HCT116 (cell line): Measurements from ENCODE around the gene KLHL6. TPM values are rescaled to one million over a fixed set of nuclear protein-coding genes. Genes with fewer than 3 reads are reported as not detected.

Experiments
- ATAC-seq: fragments of 200-7000 bp; cut with Tn5 transposase; 2 replicates; pipeline ENCODE4 v1.9.1; 2020; ENCODE audit warnings: mild to moderate bottlenecking, moderate library complexity
- BruUV-seq: library from RNA; stranded (reverse); fragments of 400-500 nt; replicated peaks from 2 replicates; lab custom pipeline; 2021; lab: Mats Ljungman, UMichigan
- CTCF ChIA-PET: fragments of 300-600 bp; sonication (Branson Sonifier 250); formaldehyde crosslinking; loops from one replicate; lab custom pipeline; 2021; ENCODE audit warnings: antibody characterized with exemption; lab: Charles Lee
- POLR2A ChIA-PET: fragments of 300-600, 350-600 bp; sonication (Branson Sonifier 250); formaldehyde crosslinking; loops from one replicate; lab custom pipeline; 2021; ENCODE audit warnings: antibody characterized with exemption; lab: Charles Lee
- RAD21 ChIA-PET, 2 experiments: fragments of 300-600 bp; sonication (Branson Sonifier 250); formaldehyde crosslinking; loops; one replicate each; lab custom pipeline; 2023; ENCODE audit warnings: low total read pairs in 2 of 2; ENCODE audit not compliant: uncharacterized antibody in 2 of 2, unreplicated experiment in 2 of 2, low non-redundant PET in 1 of 2; lab: Charles Lee
- DNase-seq: peaks from one replicate; pipeline ENCODE4 v3.0.0-alpha.2; 2010; ENCODE audit warnings: low read depth, low spot score
- H2AFZ ChIP-seq: fragments of 200-600 bp; shearing (Covaris generic), sonication (generic); 2 replicates; pipeline ENCODE4 v1.6.1; 2017; ENCODE audit warnings: low read depth, mixed run types, mixed read lengths, antibody characterized with exemption, low read length; ENCODE audit not compliant: poor library complexity, severe bottlenecking
- H3K27ac ChIP-seq: 2 replicates; pipeline ENCODE4 v1.5.1; 2012; ENCODE audit warnings: low read depth, low read length
- H3K27me3 ChIP-seq: fragments of 200-600 bp; sonication (generic); 2 replicates; pipeline ENCODE4 v1.6.1; 2016; ENCODE audit warnings: mixed run types, low read length, mixed read lengths; ENCODE audit not compliant: insufficient read depth
- H3K36me3 ChIP-seq, 2 experiments: fragments of 200-500 bp in 1 of 2; fragments of 200-600 bp in 1 of 2; sonication (Bioruptor generic) in 1 of 2; sonication (generic) in 1 of 2; 2 replicates each; pipeline versions ENCODE4 v1.5.1 to v1.6.1; 2014 to 2016; ENCODE audit warnings: low read length in 2 of 2, inconsistent platforms in 1 of 2, mixed read lengths in 1 of 2, mixed run types in 1 of 2; ENCODE audit not compliant: insufficient read depth in 2 of 2, control insufficient read depth in 1 of 2
- H3K4me1 ChIP-seq, 2 experiments: fragments of 200-600 bp in 1 of 2; sonication (generic) in 1 of 2; 2 replicates each; pipeline versions ENCODE4 v1.5.1 to v1.6.1; 2012 to 2017; ENCODE audit warnings: low read length in 2 of 2, inconsistent platforms in 1 of 2, mild to moderate bottlenecking in 1 of 2, mixed read lengths in 1 of 2, mixed run types in 1 of 2, moderate library complexity in 1 of 2; ENCODE audit not compliant: insufficient read depth in 2 of 2, control insufficient read depth in 1 of 2
- H3K4me2 ChIP-seq: fragments of 200-600 bp; sonication (generic); 2 replicates; pipeline ENCODE4 v1.6.1; 2017; ENCODE audit warnings: mixed run types, low read length, mixed read lengths
- H3K4me3 ChIP-seq, 2 experiments: fragments of 200-600 bp in 1 of 2; sonication (generic) in 1 of 2; replicated peaks in 1 of 2; 2 replicates each; pipeline ENCODE4 v1.5.1; 2011 to 2016; ENCODE audit warnings: low read length in 2 of 2, control low read depth in 1 of 2, low read depth in 1 of 2, mild to moderate bottlenecking in 1 of 2, mixed read lengths in 1 of 2, mixed run types in 1 of 2
- H3K79me2 ChIP-seq: fragments of 200-600 bp; sonication (generic); 2 replicates; pipeline ENCODE4 v1.6.1; 2017; ENCODE audit warnings: mild to moderate bottlenecking, mixed run types, low read length, moderate library complexity, mixed read lengths; ENCODE audit not compliant: insufficient read depth
- H3K9ac ChIP-seq: fragments of 200-600 bp; sonication (generic); 2 replicates; pipeline ENCODE4 v1.6.1; 2016; ENCODE audit warnings: low read length, mixed read lengths
- H3K9me2 ChIP-seq: fragments of 200-600 bp; sonication (generic), shearing (Covaris generic); 2 replicates; pipeline ENCODE4 v1.6.1; 2017; ENCODE audit warnings: mixed run types, mild to moderate bottlenecking, moderate library complexity; ENCODE audit not compliant: insufficient read depth
- H3K9me3 ChIP-seq, 2 experiments: fragments of 200-500 bp in 1 of 2; fragments of 200-600 bp in 1 of 2; sonication (Bioruptor generic) in 1 of 2; sonication (generic) in 1 of 2; 2 replicates each; pipeline ENCODE4 v1.6.1; 2014 to 2017; ENCODE audit warnings: low read length in 2 of 2, mixed read lengths in 2 of 2, inconsistent platforms in 1 of 2, low read depth in 1 of 2, mild to moderate bottlenecking in 1 of 2, mixed run types in 1 of 2, moderate library complexity in 1 of 2; ENCODE audit not compliant: control insufficient read depth in 1 of 2, insufficient read depth in 1 of 2
- H4K20me1 ChIP-seq: fragments of 200-600 bp; sonication (generic), shearing (Covaris generic); 2 replicates; pipeline ENCODE4 v1.6.1; 2017; ENCODE audit warnings: mixed run types, mild to moderate bottlenecking, moderate library complexity; ENCODE audit not compliant: insufficient read depth
- CBX3 ChIP-seq: IDR thresholded peaks from 2 replicates; pipeline ENCODE4 v1.6.1; 2012; ENCODE audit warnings: low read depth
- CEBPB ChIP-seq: IDR thresholded peaks from 2 replicates; pipeline ENCODE4 v1.6.1; 2012; ENCODE audit warnings: low read depth
- CTCF ChIP-seq, 3 experiments: fragments of 200-600 bp in 1 of 3; sonication (generic) in 1 of 3; IDR thresholded peaks in 2 of 3; conservative IDR thresholded peaks in 1 of 3; 2 replicates each; pipeline ENCODE4 v1.5.1; 2012 to 2017; ENCODE audit warnings: low read depth in 2 of 3, low read length in 2 of 3, antibody characterized with exemption in 1 of 3, borderline replicate concordance in 1 of 3, control low read depth in 1 of 3, mild to moderate bottlenecking in 1 of 3, mixed read lengths in 1 of 3, mixed run types in 1 of 3, moderate library complexity in 1 of 3; ENCODE audit not compliant: insufficient read depth in 1 of 3
- EGR1 ChIP-seq: IDR thresholded peaks from 2 replicates; pipeline ENCODE4 v1.6.1; 2012; ENCODE audit warnings: low read depth
- ELF1 ChIP-seq: IDR thresholded peaks from 2 replicates; pipeline ENCODE4 v1.6.1; 2012; ENCODE audit warnings: low read depth, borderline replicate concordance
- EZH2 ChIP-seq: fragments of 200-600 bp; sonication (generic); IDR thresholded peaks from 2 replicates; pipeline ENCODE4 v1.6.1; 2017; ENCODE audit warnings: antibody characterized with exemption, mixed run types
- EZH2phosphoT487 ChIP-seq: fragments of 200-600 bp; IDR thresholded peaks from 2 replicates; pipeline ENCODE4 v1.6.1; 2018; ENCODE audit warnings: antibody characterized with exemption, borderline replicate concordance
- FOSL1 ChIP-seq: IDR thresholded peaks from 2 replicates; pipeline ENCODE4 v1.6.1; 2012; ENCODE audit warnings: low read depth
- JUND ChIP-seq: IDR thresholded peaks from 2 replicates; pipeline ENCODE4 v1.6.1; 2012
- POLR2A ChIP-seq: IDR thresholded peaks from 2 replicates; pipeline ENCODE4 v1.7.0; 2011; ENCODE audit warnings: borderline replicate concordance; ENCODE audit not compliant: insufficient read depth, insufficient read length; ENCODE audit errors: extremely low read depth
- REST ChIP-seq: IDR thresholded peaks from 2 replicates; pipeline ENCODE4 v1.6.1; 2012; ENCODE audit warnings: low read depth
- SIN3A ChIP-seq: IDR thresholded peaks from 2 replicates; pipeline ENCODE4 v1.6.1; 2012; ENCODE audit warnings: low read depth
- SP1 ChIP-seq: IDR thresholded peaks from 2 replicates; pipeline ENCODE4 v1.6.1; 2012; ENCODE audit warnings: low read depth
- YY1 ChIP-seq: IDR thresholded peaks from 2 replicates; pipeline ENCODE4 v1.6.1; 2011; ENCODE audit warnings: low read length, low read depth, moderate library complexity, mild to moderate bottlenecking; ENCODE audit not compliant: insufficient replicate concordance; ENCODE audit errors: extremely low read depth
- ZFX ChIP-seq: fragments of 450-650 bp; IDR thresholded peaks from 2 replicates; pipeline ENCODE4 v1.6.1; 2017
- ZNF274 ChIP-seq: fragments of 200-500 bp; sonication (Bioruptor generic); IDR thresholded peaks from 2 replicates; pipeline ENCODE4 v1.6.1; 2014; ENCODE audit warnings: mild to moderate bottlenecking, low read depth, low read length, inconsistent platforms
- intact Hi-C: fragments of 100-400 bp; cut with micrococcal nuclease; formaldehyde crosslinking; loops from 2 replicates; pipeline ENCODE4 v1.10.0; 2022
- total RNA-seq: library from RNA; stranded (reverse); gene quantifications from one replicate; pipeline ENCODE4 v1.2.1, GENCODE V29; 2021; ENCODE audit not compliant: unreplicated experiment
- TF ChIP-seq, protein P1 (sequence below): IDR thresholded peaks from 2 replicates; pipeline ENCODE4 v1.6.1; 2012

Gene KLHL6
- total RNA-seq, 1 experiment from 2014 or later: 0.15 TPM

DNA sequence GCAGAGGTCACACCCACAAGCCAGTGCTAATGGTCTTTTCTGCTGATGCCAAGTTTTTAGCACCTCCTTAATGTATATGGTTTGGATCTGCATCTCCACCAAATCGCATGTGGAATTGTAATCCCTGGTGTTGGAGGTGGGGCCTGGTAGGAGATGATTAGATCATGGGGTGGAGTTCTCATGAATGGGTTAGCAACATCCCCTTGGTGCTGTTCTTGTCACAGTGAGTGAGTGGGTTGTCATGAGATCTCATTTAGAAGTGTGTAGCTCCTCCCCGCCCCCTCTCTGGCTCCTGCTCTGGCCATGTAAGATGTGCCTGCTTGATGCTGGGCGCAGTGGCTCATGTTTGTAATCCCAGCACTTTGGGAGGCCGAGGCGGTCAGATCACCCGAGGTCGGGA is 37.3 kb upstream of the KLHL6 start:
- Histone ChIP-seq H4K20me1 (no peaks in the 10 kb centered on the region), H3K9me3 (no peaks in the 10 kb centered on the region), H3K9me2 (no peaks in the 10 kb centered on the region), H3K27me3 (no peaks in the 10 kb centered on the region), H3K79me2 (no peaks in the 10 kb centered on the region), H2AFZ (no peak overlapping the region), H3K9ac (no peak overlapping the region), H3K4me3 (no peak overlapping the region), H3K36me3 (no peaks in the 10 kb centered on the region), H3K4me1 (no peaks in the 10 kb centered on the region), H3K4me2 (no peak overlapping the region), H3K27ac (no peak overlapping the region)
- ChIA-PET CTCF (no interaction called here), POLR2A (no interaction called here), RAD21 (no interaction called here)
- TF ChIP-seq YY1 (no peak), ZNF274 (no peak), CTCF (IDR thresholded peaks at IDR 0.05 in 2 of 3, conservative IDR thresholded peaks at IDR 0.05 in 1 of 3; ENCODE audit: borderline replicate concordance in 1 of 3, insufficient read depth in 1 of 3, low read depth in 2 of 3, low read length in 2 of 3) (no peak), CEBPB (no peak), SIN3A (no peak), FOSL1 (no peak), CBX3 (no peak), POLR2A (no peak), ELF1 (no peak), ZFX (no peak), EZH2 (no peak), EZH2phosphoT487 (no peak), SP1 (no peak), EGR1 (no peak), REST (no peak), JUND (no peak)
- TF ChIP-seq, protein P1, sequence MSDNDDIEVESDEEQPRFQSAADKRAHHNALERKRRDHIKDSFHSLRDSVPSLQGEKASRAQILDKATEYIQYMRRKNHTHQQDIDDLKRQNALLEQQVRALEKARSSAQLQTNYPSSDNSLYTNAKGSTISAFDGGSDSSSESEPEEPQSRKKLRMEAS: no peak
- DNase-seq (no peak), ATAC-seq (no peak)
- intact Hi-C loops: no loop called here
- BruUV-seq: no TSS peak
